IMR-90 (cell line): ENCODE measurements around the gene TAGLN2. TPM values are rescaled to one million over a fixed set of nuclear protein-coding genes. Genes with fewer than 3 reads are reported as not detected.
A peak's percentile ranks its signal among the peaks of the same experiment; 100 is the strongest.

ENCODE experiments used
- ATAC-seq: fragments of 200-7000 bp; cut with Tn5 transposase; 2 replicates; pipeline ENCODE4 v1.9.1; 2020; ENCODE audit warnings: low read depth, mild to moderate bottlenecking, moderate library complexity
- BruUV-seq: library from RNA; stranded (reverse); fragments of 400-500 nt; replicated peaks from 2 replicates; lab custom pipeline; 2021; lab: Mats Ljungman, UMichigan
- CTCF ChIA-PET: fragments of 300-600 bp; formaldehyde crosslinking; extraction: SDS; loops from one replicate; lab custom pipeline; 2021; ENCODE audit warnings: antibody characterized with exemption; lab: Yijun Ruan, JAX
- POLR2A ChIA-PET: fragments of 300-600 bp; sonication (Branson Sonifier 250); formaldehyde crosslinking; loops from one replicate; lab custom pipeline; 2022; ENCODE audit warnings: antibody characterized with exemption; ENCODE audit not compliant: unreplicated experiment; lab: Charles Lee
- DNase-seq: peaks from one replicate; pipeline ENCODE4 v3.0.0; 2013
- H2AFZ ChIP-seq: replicated peaks from 2 replicates; pipeline ENCODE3; 2013; ENCODE audit warnings: low read length, mild to moderate bottlenecking; ENCODE audit not compliant: poor library complexity
- H2AK5ac ChIP-seq: 2 replicates; pipeline ENCODE4 v1.6.1; 2013; ENCODE audit warnings: low read depth, low read length, inconsistent platforms
- H2AK9ac ChIP-seq: replicated peaks from 2 replicates; pipeline ENCODE3; 2013; ENCODE audit warnings: mild to moderate bottlenecking, low read depth, low read length, moderate library complexity; ENCODE audit not compliant: poor library complexity
- H2BK120ac ChIP-seq: 2 replicates; pipeline ENCODE4 v1.6.1; 2013; ENCODE audit warnings: low read depth, low read length, inconsistent platforms
- H2BK15ac ChIP-seq: 3 replicates; pipeline ENCODE4 v1.6.1; 2013; ENCODE audit warnings: low read depth, low read length, inconsistent platforms
- H2BK20ac ChIP-seq: 2 replicates; pipeline ENCODE4 v1.6.1; 2013; ENCODE audit warnings: low read depth, mild to moderate bottlenecking, inconsistent platforms, low read length, moderate library complexity
- H2BK5ac ChIP-seq: 2 replicates; pipeline ENCODE4 v1.6.1; 2013; ENCODE audit warnings: mild to moderate bottlenecking, low read depth, low read length, inconsistent platforms; ENCODE audit not compliant: poor library complexity, severe bottlenecking
- H3K14ac ChIP-seq: replicated peaks from 2 replicates; pipeline ENCODE4 v1.6.1; 2013; ENCODE audit warnings: low read depth, low read length, inconsistent platforms
- H3K18ac ChIP-seq: 2 replicates; pipeline ENCODE4 v1.6.1; 2013; ENCODE audit warnings: low read depth, low read length, control low read depth
- H3K23ac ChIP-seq: 2 replicates; pipeline ENCODE4 v1.6.1; 2013; ENCODE audit warnings: low read depth, low read length, inconsistent platforms
- H3K27ac ChIP-seq: 2 replicates; pipeline ENCODE4 v1.5.1; 2013; ENCODE audit warnings: mild to moderate bottlenecking, control low read depth, low read length; ENCODE audit not compliant: insufficient read depth
- H3K27me3 ChIP-seq: 2 replicates; pipeline ENCODE4 v1.6.1; 2013; ENCODE audit warnings: low read length; ENCODE audit not compliant: control insufficient read depth, insufficient read depth
- H3K36me3 ChIP-seq: 2 replicates; pipeline ENCODE4 v1.6.1; 2013; ENCODE audit warnings: low read length, mixed read lengths; ENCODE audit not compliant: control insufficient read depth, insufficient read depth
- H3K4ac ChIP-seq: 2 replicates; pipeline ENCODE4 v1.6.1; 2013; ENCODE audit warnings: low read depth, low read length, inconsistent platforms
- H3K4me1 ChIP-seq: 2 replicates; pipeline ENCODE4 v1.6.1; 2013; ENCODE audit warnings: low read length, mixed read lengths; ENCODE audit not compliant: control insufficient read depth, insufficient read depth
- H3K4me2 ChIP-seq: 2 replicates; pipeline ENCODE4 v1.6.1; 2013; ENCODE audit warnings: low read depth, mild to moderate bottlenecking, control low read depth, low read length, moderate library complexity
- H3K4me3 ChIP-seq: 2 replicates; pipeline ENCODE4 v1.5.1; 2013; ENCODE audit warnings: low read depth, mild to moderate bottlenecking, control low read depth, low read length, moderate library complexity; ENCODE audit not compliant: insufficient read depth
- H3K56ac ChIP-seq: 2 replicates; pipeline ENCODE4 v1.6.1; 2013; ENCODE audit warnings: low read length, inconsistent platforms; ENCODE audit not compliant: insufficient read depth; ENCODE audit errors: extremely low read depth
- H3K79me1 ChIP-seq, 2 experiments: 2 replicates each; pipeline ENCODE4 v1.6.1; 2013; ENCODE audit warnings: low read length in 2 of 2, inconsistent platforms in 1 of 2, low read depth in 1 of 2
- H3K9ac ChIP-seq: 2 replicates; pipeline ENCODE4 v1.6.1; 2013; ENCODE audit warnings: low read depth, low read length, control low read depth
- H3K9me1 ChIP-seq: 2 replicates; pipeline ENCODE4 v1.6.1; 2013; ENCODE audit warnings: low read length, inconsistent platforms; ENCODE audit not compliant: insufficient read depth
- H3K9me3 ChIP-seq: 2 replicates; pipeline ENCODE4 v1.6.1; 2013; ENCODE audit warnings: low read length; ENCODE audit not compliant: control insufficient read depth, insufficient read depth
- H4K20me1 ChIP-seq: 2 replicates; pipeline ENCODE4 v1.6.1; 2013; ENCODE audit warnings: low read length, inconsistent platforms; ENCODE audit not compliant: insufficient read depth
- H4K5ac ChIP-seq: 2 replicates; pipeline ENCODE4 v1.6.1; 2013; ENCODE audit warnings: mild to moderate bottlenecking, low read depth, low read length, control low read depth
- H4K8ac ChIP-seq, 2 experiments: 2 replicates each; pipeline ENCODE4 v1.6.1; 2013; ENCODE audit warnings: low read depth in 2 of 2, low read length in 2 of 2, control low read depth in 1 of 2, inconsistent platforms in 1 of 2
- H4K91ac ChIP-seq: 2 replicates; pipeline ENCODE4 v1.6.1; 2013; ENCODE audit warnings: low read depth, low read length, inconsistent platforms; ENCODE audit not compliant: insufficient read depth
- CEBPB ChIP-seq: IDR thresholded peaks from 2 replicates; pipeline ENCODE4 v1.6.1; 2012; ENCODE audit warnings: low read depth, low read length, improper control_type of control experiment
- ELK1 ChIP-seq: fragments of 150-350 bp; IDR thresholded peaks from 2 replicates; pipeline ENCODE4 v1.6.1; 2016; ENCODE audit warnings: low read depth, mild to moderate bottlenecking, low read length, moderate library complexity, borderline replicate concordance
- WGBS, 2 experiments: methylation state at CpG; one replicate each; pipeline versions ENCODE4 v1.1.5 to v1.1.7; 2013; ENCODE audit warnings: missing lambda C conversion rate in 2 of 2; ENCODE audit not compliant: insufficient read length in 1 of 2; ENCODE audit errors: extremely low coverage in 2 of 2; 5-methylcytosine and 5-hydroxymethylcytosine counted together
- dilution Hi-C: fragments of 300-500 bp; cut with HindIII; formaldehyde crosslinking; loops from one replicate; pipeline ENCODE4 v1.14.3; 2018; ENCODE audit warnings: low sequenced_read_pairs; ENCODE audit not compliant: unreplicated experiment
- in situ Hi-C: fragments of 300-500 bp; cut with MboI; formaldehyde crosslinking; loops from 3 replicates; pipeline ENCODE4 v1.14.3; 2019; ENCODE audit warnings: low sequenced_read_pairs, inconsistent platforms, mixed read lengths
- intact Hi-C: fragments of 100-400 bp; cut with micrococcal nuclease; formaldehyde crosslinking; loops from 2 replicates; pipeline ENCODE4 v1.10.0; 2022
- polyA plus RNA-seq, 3 experiments: library from polyadenylated mRNA; depleted of rRNA; stranded (reverse); fragments of >200 nt; gene quantifications; 2 replicates each; pipeline ENCODE4 v1.2.3, GENCODE V29; 2012; ENCODE audit warnings: low replicate concordance in 1 of 3
- total RNA-seq: library from RNA; depleted of rRNA; stranded (reverse); fragments of >200 nt; gene quantifications from 2 replicates; pipeline ENCODE4 v1.2.3, GENCODE V29; 2012

TAGLN2 gene
- total and polyA plus RNA-seq, 2 of the 4 experiments (the other 2 are of a cell fraction): 440 to 634 TPM

- no peak overlapping the region for H2BK5ac ChIP-seq
- peak overlapping the region; percentile 92; the same call in 1 of the 2 replicates for H3K27ac ChIP-seq
- BruUV-seq: no TSS peak
- no peak overlapping the region for H3K4ac ChIP-seq
- no peak overlapping the region for H2BK20ac ChIP-seq
- H3K79me1 ChIP-seq: no peaks in the 10 kb centered on the region
- H2BK15ac ChIP-seq: no peak overlapping the region
- DNase-seq: peak; percentile 67
- in situ Hi-C loops (no loop called here), dilution Hi-C loops (no loop called here), intact Hi-C loops (no loop called here)
- no peaks in the 10 kb centered on the region for H3K9me1 ChIP-seq
- peak overlapping the region in 1 of 2 experiments; percentile 22; a peak in 2 of 4 replicates for H4K8ac ChIP-seq
- POLR2A ChIA-PET: no interaction called here
- WGBS, 2 experiments: no CpG with 5 or more reads among the region's 5 CpGs
- H3K18ac ChIP-seq: peak overlapping the region; percentile 38; the same call in 1 of the 2 replicates
- no peak overlapping the region; the same call in 1 of the 2 replicates for H2BK120ac ChIP-seq
- CTCF ChIA-PET: no interaction called here
- no peak overlapping the region for H2AK9ac ChIP-seq
- H4K5ac ChIP-seq: peak overlapping the region; percentile 77; the same call in 1 of the 2 replicates
- no peaks in the 10 kb centered on the region for H3K9me3 ChIP-seq
- H2AFZ ChIP-seq: peak overlapping the region; percentile 33
- peak overlapping the region; percentile 84; the same call in 1 of the 2 replicates for H4K91ac ChIP-seq
- H3K23ac ChIP-seq: no peak overlapping the region; the same call in 1 of the 2 replicates
- H3K14ac ChIP-seq: no peak overlapping the region
- peak overlapping the region; percentile 73; the same call in 1 of the 2 replicates for H3K9ac ChIP-seq
- no peak overlapping the region for H2AK5ac ChIP-seq
- TF ChIP-seq CEBPB: peak; percentile 38
- TF ChIP-seq ELK1: no peak
- H3K4me3 ChIP-seq: peak overlapping the region; percentile 35; the same call in 1 of the 2 replicates
- H3K56ac ChIP-seq: no peak overlapping the region
- H3K36me3 ChIP-seq: no peaks in the 10 kb centered on the region
- peak overlapping the region; percentile 78 for H3K4me2 ChIP-seq
- peaks cover 6% of the 10 kb centered on the region for H3K27me3 ChIP-seq
- peaks cover 2% of the 10 kb centered on the region; the same call in 1 of the 2 replicates for H3K4me1 ChIP-seq
- ATAC-seq: peak; percentile 86
- no peaks in the 10 kb centered on the region for H4K20me1 ChIP-seq
These were observed 35.5 kb upstream of the TAGLN2 start for GRCh38 chr1:159960721-159961381.
